HepG2 (cell line): Measurements from ENCODE around the gene UBE2R2. TPM values are rescaled to one million over a fixed set of nuclear protein-coding genes. Genes with fewer than 3 reads are reported as not detected.
A peak's percentile ranks its signal among the peaks of the same experiment; 100 is the strongest.

Source experiments
- CENPX ChIP-seq: sonication (generic); formaldehyde crosslinking; IDR thresholded peaks from 2 replicates; pipeline ENCODE4 v1.9.0; 2021; ENCODE audit warnings: mild to moderate bottlenecking, missing genetic modification reagents, moderate library complexity
- E2F2 ChIP-seq: sonication (generic); formaldehyde crosslinking; IDR thresholded peaks from 2 replicates; pipeline ENCODE4 v1.4.0; 2020; ENCODE audit warnings: missing genetic modification reagents, borderline replicate concordance
- ETS1 ChIP-seq: sonication (generic); formaldehyde crosslinking; IDR thresholded peaks from 2 replicates; pipeline ENCODE4 v1.4.0; 2020; ENCODE audit warnings: missing genetic modification reagents
- HDAC2 ChIP-seq: sonication (generic); formaldehyde crosslinking; IDR thresholded peaks from 2 replicates; pipeline ENCODE4 v1.4.0; 2020; ENCODE audit warnings: missing genetic modification reagents
- HNF4A ChIP-seq: sonication (generic); formaldehyde crosslinking; IDR thresholded peaks from 2 replicates; pipeline ENCODE4 v1.4.0; 2020; ENCODE audit warnings: missing genetic modification reagents
- MIER2 ChIP-seq: IDR thresholded peaks from 2 replicates; pipeline ENCODE4 v1.6.1; 2016; ENCODE audit warnings: missing biosample characterization, missing genetic modification reagents
- NAIF1 ChIP-seq: sonication (generic); formaldehyde crosslinking; IDR thresholded peaks from 2 replicates; pipeline ENCODE4 v1.5.0; 2020; ENCODE audit warnings: mild to moderate bottlenecking, missing genetic modification reagents, borderline replicate concordance
- PHF5A ChIP-seq: IDR thresholded peaks from one replicate; pipeline ENCODE4 v1.6.1; 2018; ENCODE audit warnings: low read depth, missing genetic modification reagents; ENCODE audit not compliant: unreplicated experiment
- RFXANK ChIP-seq: IDR thresholded peaks from 2 replicates; pipeline ENCODE4 v1.6.1; 2016
- SMARCC2 ChIP-seq: fragments of 450-650 bp; IDR thresholded peaks from 2 replicates; pipeline ENCODE4 v1.6.1; 2017; ENCODE audit warnings: antibody characterized with exemption, mild to moderate bottlenecking
- ZNF232 ChIP-seq: sonication (generic); formaldehyde crosslinking; IDR thresholded peaks from 2 replicates; pipeline ENCODE4 v1.4.0; 2020; ENCODE audit warnings: missing genetic modification reagents, borderline replicate concordance
- ZNF276 ChIP-seq: sonication (generic); formaldehyde crosslinking; IDR thresholded peaks from 2 replicates; pipeline ENCODE4 v1.4.0; 2020; ENCODE audit warnings: mild to moderate bottlenecking, low read depth, missing genetic modification reagents
- ZNF329 ChIP-seq: sonication (generic); formaldehyde crosslinking; IDR thresholded peaks from 2 replicates; pipeline ENCODE4 v1.9.0; 2021; ENCODE audit warnings: low read depth, mild to moderate bottlenecking, missing genetic modification reagents
- ZNF407 ChIP-seq: sonication (generic); formaldehyde crosslinking; IDR thresholded peaks from one replicate; pipeline ENCODE4 v1.5.1; 2020; ENCODE audit warnings: mild to moderate bottlenecking, missing genetic modification reagents; ENCODE audit errors: not compliant biosample characterization
- ZNF451 ChIP-seq: sonication (generic); formaldehyde crosslinking; IDR thresholded peaks from 2 replicates; pipeline ENCODE4 v1.5.0; 2020; ENCODE audit warnings: mild to moderate bottlenecking, missing genetic modification reagents
- ZNF468 ChIP-seq: sonication (generic); formaldehyde crosslinking; IDR thresholded peaks from 2 replicates; pipeline ENCODE4 v1.8.0; 2022; ENCODE audit warnings: mild to moderate bottlenecking, moderate library complexity, missing genetic modification reagents
- ZNF543 ChIP-seq: sonication (generic); formaldehyde crosslinking; IDR thresholded peaks from 2 replicates; pipeline ENCODE4 v1.4.0; 2020; ENCODE audit warnings: mild to moderate bottlenecking, missing genetic modification reagents
- ZNF557 ChIP-seq: sonication (generic); formaldehyde crosslinking; IDR thresholded peaks from 2 replicates; pipeline ENCODE4 v1.4.0; 2020; ENCODE audit warnings: missing genetic modification reagents
- ZNF709 ChIP-seq: sonication (generic); formaldehyde crosslinking; IDR thresholded peaks from 2 replicates; pipeline ENCODE4 v1.5.0; 2020; ENCODE audit warnings: mild to moderate bottlenecking, missing genetic modification reagents
- ZNF782 ChIP-seq: sonication (generic); formaldehyde crosslinking; IDR thresholded peaks from 2 replicates; pipeline ENCODE4 v1.4.0; 2020; ENCODE audit warnings: missing genetic modification reagents, mild to moderate bottlenecking, borderline replicate concordance
- polyA plus RNA-seq, 8 experiments: library from polyadenylated mRNA; depleted of rRNA in 3 of 8; stranded (reverse) in 7 of 8; unstranded in 1 of 8; fragments of >200 nt; fragmentation: Illumina TruSeq in 4 of 8; extraction: Trizol in 4 of 8; gene quantifications; 2 replicates each; pipeline versions ENCODE4 v1.2.1 to v1.2.3, GENCODE V29; 2011 to 2016; ENCODE audit warnings: low read depth in 4 of 8, missing spikeins in 1 of 8, mixed read lengths in 1 of 8; ENCODE audit not compliant: insufficient read depth in 1 of 8
- total RNA-seq, 5 experiments: library from RNA; depleted of rRNA; stranded (reverse); fragments of >200 nt; fragmentation: Illumina TruSeq; extraction: Trizol; gene quantifications; 2 replicates each; pipeline ENCODE4 v1.2.3, GENCODE V29; 2016; ENCODE audit warnings: low read depth in 1 of 5

UBE2R2 gene
- total and polyA plus RNA-seq, 2 of the 13 experiments (the other 11 are each of a cell fraction or from before 2014, with no cell fraction given): 14.8 to 20.9 TPM

DNA sequence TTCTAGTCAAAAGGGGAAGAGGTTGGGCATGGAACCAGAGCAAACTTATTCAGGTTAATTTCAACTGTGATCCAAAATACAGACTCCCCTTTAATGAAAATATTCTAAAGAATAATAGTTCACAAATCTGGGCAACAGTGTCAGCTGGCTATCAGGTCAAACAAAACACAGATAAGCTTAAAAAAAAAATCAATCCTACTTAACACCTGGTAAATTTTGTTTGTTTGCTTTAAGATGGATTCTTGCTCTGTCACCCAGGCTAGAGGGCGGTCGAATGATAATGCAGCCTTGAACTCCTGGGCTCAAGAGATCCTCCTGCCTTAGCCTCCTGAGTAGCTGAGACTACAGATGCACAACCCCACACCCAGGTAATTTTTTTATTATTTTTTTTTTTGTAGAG is 142.8 kb downstream of the UBE2R2 start (continued):
- TF ChIP-seq ZNF407 (no peak), ZNF451 (no peak), ZNF709 (CRISPR knock-in tag) (no peak), ZNF276 (CRISPR knock-in tag) (no peak), NAIF1 (CRISPR knock-in tag) (no peak), PHF5A (CRISPR knock-in tag) (no peak), ZNF557 (no peak), CENPX (no peak), MIER2 (no peak), ETS1 (CRISPR knock-in tag) (no peak), HNF4A (CRISPR knock-in tag) (peak; percentile 31), SMARCC2 (no peak), HDAC2 (CRISPR knock-in tag) (no peak), ZNF468 (CRISPR knock-in tag) (no peak), ZNF782 (CRISPR knock-in tag) (no peak), E2F2 (CRISPR knock-in tag) (no peak), ZNF232 (no peak), ZNF543 (CRISPR knock-in tag) (no peak), RFXANK (no peak), ZNF329 (CRISPR knock-in tag) (no peak)
